ENCODE results near the gene PEPD. TPM values are rescaled to one million over a fixed set of nuclear protein-coding genes. Genes with fewer than 3 reads are reported as not detected.

Gene PEPD
- total and polyA plus RNA-seq, 10 of the 15 experiments (the other 5 are each of a cell fraction or from before 2014, with no cell fraction given) = 1.4 to 52.0 (median 20.2) TPM

GRCh38 chr19:33465371-33465770, 56.2 kb downstream of the PEPD start:
- no peaks in the 10 kb centered on the region for H3K36me3 ChIP-seq (ENCODE audit: control insufficient read depth in 2 of 2, insufficient read depth in 2 of 2, low read length in 1 of 2)
- no peaks in the 10 kb centered on the region for H3K79me2 ChIP-seq (ENCODE audit: control insufficient read depth, insufficient read depth, low read length)
- WGBS (ENCODE audit: insufficient coverage, insufficient replicate concordance, low lambda C conversion rate, missing lambda C conversion rate) = 69% methylated on average over 9 of the region's 9 CpGs
- no peak overlapping the region for H3K4me3 ChIP-seq
- no TSS peak for BruUV-seq (replicated peaks)
- H2AFZ ChIP-seq (ENCODE audit: control insufficient read depth, low read depth, low read length) = no peak overlapping the region
- POLR2A ChIA-PET = no interaction called here
- no peaks in the 10 kb centered on the region for H3K27me3 ChIP-seq (replicated peaks in 1 of 2; ENCODE audit: control insufficient read depth in 2 of 2, insufficient read depth in 2 of 2, low read length in 1 of 2)
- no peaks in the 10 kb centered on the region for H3K4me1 ChIP-seq (ENCODE audit: control insufficient read depth, insufficient read depth, low read length)
- ATAC-seq (no peak), FAIRE-seq (no peak), DNase-seq (ENCODE audit: low read depth, low spot score) (no peak)
- no peak overlapping the region for H3K4me2 ChIP-seq (ENCODE audit: control insufficient read depth, insufficient read depth)
- SMC1A ChIA-PET (ENCODE audit: uncharacterized antibody, unreplicated experiment) = no interaction called here
- no peak overlapping the region for H3K9ac ChIP-seq (ENCODE audit: control insufficient read depth, insufficient read depth, low read length)
- in situ Hi-C loops (cut with MboI) = no loop called here
- no peaks in the 10 kb centered on the region for H3K9me3 ChIP-seq (replicated peaks; ENCODE audit: control insufficient read depth, insufficient read depth, low read length)
- H3K27ac ChIP-seq (ENCODE audit: control insufficient read depth, insufficient read depth) = no peak overlapping the region
- RAD21 ChIA-PET (ENCODE audit: unreplicated experiment) = no interaction called here
- CTCF ChIA-PET = no interaction called here
- no peaks in the 10 kb centered on the region for H4K20me1 ChIP-seq (ENCODE audit: control insufficient read depth, insufficient read depth)
- intact Hi-C loops (cut with micrococcal nuclease; ENCODE audit: unreplicated experiment) = no loop called here
- TF ChIP-seq CBX3 (IDR thresholded peaks at IDR 0.05; ENCODE audit: borderline replicate concordance, low read depth) = no peak
- TF ChIP-seq NKRF (conservative IDR thresholded peaks at IDR 0.05) = no peak
- no peak for TF ChIP-seq POLR2AphosphoS2 (IDR thresholded peaks at IDR 0.05; ENCODE audit: low read depth, low read length)
- no peak for TF ChIP-seq YBX1 (IDR thresholded peaks at IDR 0.05)
- no peak for TF ChIP-seq NFXL1 (IDR thresholded peaks at IDR 0.05; ENCODE audit: borderline replicate concordance)
- no peak for TF ChIP-seq BCL11A (IDR thresholded peaks at IDR 0.05; ENCODE audit: low read depth, low read length)
- no peak for TF ChIP-seq BACH1 (IDR thresholded peaks at IDR 0.05; ENCODE audit: borderline replicate concordance)
- no peak for TF ChIP-seq ZSCAN29 (IDR thresholded peaks at IDR 0.05)
- TF ChIP-seq SIN3A (IDR thresholded peaks at IDR 0.05; ENCODE audit: low read depth, low read length) = no peak
- TF ChIP-seq NR2C2 (IDR thresholded peaks at IDR 0.05; ENCODE audit: borderline replicate concordance, control insufficient read depth, insufficient read length, low read depth) = no peak
- no peak for TF ChIP-seq NFYA (IDR thresholded peaks at IDR 0.05; ENCODE audit: borderline replicate concordance, low read depth, low read length)
- no peak for TF ChIP-seq SP1 (IDR thresholded peaks at IDR 0.05; ENCODE audit: low read depth, low read length)
- TF ChIP-seq RFX5 (IDR thresholded peaks at IDR 0.05; ENCODE audit: low read depth, low read length) = no peak
- TF ChIP-seq ZBTB40 (IDR thresholded peaks at IDR 0.05; ENCODE audit: borderline replicate concordance) = no peak
- no peak for TF ChIP-seq ZBTB33 (IDR thresholded peaks at IDR 0.05)
- no peak for TF ChIP-seq EZH2 (IDR thresholded peaks at IDR 0.05; ENCODE audit: borderline replicate concordance, control insufficient read depth, low read depth, low read length)
